ENCODE results near the gene OOSP1.

- TF ChIP-seq EZH2phosphoT487 (IDR thresholded peaks at IDR 0.05; ENCODE audit: insufficient read depth, low read depth), result no peak
- TF ChIP-seq EZH2 (IDR thresholded peaks at IDR 0.05; ENCODE audit: insufficient read depth, poor library complexity, severe bottlenecking), result no peak
Observed at GRCh38 chr11:59918987-59919589, 19.1 kb upstream of the OOSP1 start.
